ENCODE data around the gene TMPO. TPM values are rescaled to one million over a fixed set of nuclear protein-coding genes. Genes with fewer than 3 reads are reported as not detected.
"Not testable (repeated sequence)": the region's sequence is repeated elsewhere in the genome, so short reads cannot be mapped to it uniquely, and the experiment has no call there.

The TMPO gene
- polyA plus RNA-seq, 1 of the 3 experiments (the other 2 are of a cell fraction): 20.8 TPM

DNA sequence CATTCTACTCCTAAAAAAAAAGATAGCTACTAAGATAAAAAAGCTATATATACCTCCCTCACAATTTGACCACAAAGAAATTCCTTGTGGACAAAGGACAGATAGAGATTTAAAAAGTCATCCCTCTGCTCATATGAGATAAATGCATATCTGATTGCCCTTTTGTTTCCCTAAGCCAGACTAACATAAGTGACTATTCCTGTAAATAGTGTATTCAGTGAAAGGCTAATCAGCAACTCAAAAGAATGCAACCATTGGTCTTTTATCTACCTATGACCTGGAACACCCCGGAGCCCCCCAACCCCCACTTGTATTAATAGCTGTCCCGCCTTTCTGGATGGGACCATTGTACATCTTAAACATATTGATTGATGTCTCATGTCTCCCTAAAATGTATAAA, 6.3 kb upstream of the TMPO start:
- POLR2A ChIA-PET: no interaction called here
- no peak for DNase-seq
- Histone ChIP-seq H3K9me3 (no peaks in the 10 kb centered on the region), H2AFZ (ENCODE audit: low read depth) (no peak overlapping the region), H3K79me2 (ENCODE audit: insufficient read depth) (peaks cover 17% of the 10 kb centered on the region; the same call in 1 of the 2 replicates), H3K9me2 (no peaks in the 10 kb centered on the region), H3K4me1 (ENCODE audit: control insufficient read depth in 1 of 2, insufficient read depth in 2 of 2, low read depth in 1 of 2, low read length in 1 of 2) (peaks cover 0 to 5% of the 10 kb centered on the region in 2 experiments; a peak in 2 of 4 replicates), H3F3A (replicated peaks; ENCODE audit: insufficient read depth) (peaks cover 5% of the 10 kb centered on the region), H3K27ac (ENCODE audit: low read depth in 2 of 2, low read length in 1 of 2) (no peak overlapping the region), H3K36me3 (replicated peaks in 1 of 2; ENCODE audit: control insufficient read depth in 1 of 2, insufficient read depth in 2 of 2, low read length in 1 of 2) (no peaks in the 10 kb centered on the region), H3K9ac (no peak overlapping the region), H3K4me3 (ENCODE audit: low read depth in 2 of 2, low read length in 1 of 2) (no peak overlapping the region), H3K27me3 (ENCODE audit: insufficient read depth) (no peaks in the 10 kb centered on the region), H4K20me1 (ENCODE audit: insufficient read depth) (no peaks in the 10 kb centered on the region), H3K4me2 (no peak overlapping the region)
- CTCF ChIA-PET: interaction anchor here (0.6 to 1.8 kb wide), 3 partner anchors 18 to 57 kb away, joined by 3 to 6 read pairs (median 3); no protein-coding TSS in a partner anchor
- TF ChIP-seq EP300 (IDR thresholded peaks at IDR 0.05; ENCODE audit: borderline replicate concordance in 1 of 2, low read depth in 1 of 2, low read length in 1 of 2) (no peak), FOXJ3 (CRISPR knock-in tag; IDR thresholded peaks at IDR 0.05) (no peak), RCOR1 (IDR thresholded peaks at IDR 0.05; ENCODE audit: low read length) (no peak), IRF3 (IDR thresholded peaks at IDR 0.05; ENCODE audit: low read depth, low read length) (no peak), POLR2AphosphoS5 (IDR thresholded peaks at IDR 0.05; ENCODE audit: low read depth, low read length) (no peak), REST (IDR thresholded peaks at IDR 0.05; ENCODE audit: low read depth, low read length) (no peak), SIN3A (IDR thresholded peaks at IDR 0.05; ENCODE audit: borderline replicate concordance, low read depth, low read length) (no peak), YY1 (IDR thresholded peaks at IDR 0.05; ENCODE audit: low read depth) (no peak), TAF1 (IDR thresholded peaks at IDR 0.05; ENCODE audit: borderline replicate concordance, low read depth, low read length) (no peak), EZH2phosphoT487 (IDR thresholded peaks at IDR 0.05; ENCODE audit: borderline replicate concordance, low read depth) (no peak), GATA2 (CRISPR knock-in tag; IDR thresholded peaks at IDR 0.05) (no peak), SMC3 (IDR thresholded peaks at IDR 0.05; ENCODE audit: low read depth, low read length) (no peak), TCF12 (IDR thresholded peaks at IDR 0.05) (no peak), MXI1 (IDR thresholded peaks at IDR 0.05; ENCODE audit: low read depth, low read length) (no peak), ZBTB33 (IDR thresholded peaks at IDR 0.05; ENCODE audit: borderline replicate concordance, low read depth) (no peak), RXRA (IDR thresholded peaks at IDR 0.05; ENCODE audit: borderline replicate concordance, low read depth) (no peak)
- whole genome bisulfite sequencing (ENCODE audit: low lambda C conversion rate): 79% methylated on average over 2 of the region's 2 CpGs

- H3K27ac ChIP-seq (ENCODE audit: low read depth in 2 of 2, low read length in 1 of 2); H3K36me3 ChIP-seq (replicated peaks in 1 of 2; ENCODE audit: control insufficient read depth in 1 of 2, insufficient read depth in 2 of 2, low read length in 1 of 2); H2AFZ ChIP-seq (ENCODE audit: low read depth); H3K4me1 ChIP-seq (ENCODE audit: control insufficient read depth in 1 of 2, insufficient read depth in 2 of 2, low read depth in 1 of 2, low read length in 1 of 2); H3K9me2 ChIP-seq; POLR2A ChIA-PET; DNase-seq; H3K9me3 ChIP-seq; H3K9ac ChIP-seq; H3K27me3 ChIP-seq (ENCODE audit: insufficient read depth); H3K4me2 ChIP-seq; H3K4me3 ChIP-seq (ENCODE audit: low read depth in 2 of 2, low read length in 1 of 2); H4K20me1 ChIP-seq (ENCODE audit: insufficient read depth); H3F3A ChIP-seq (replicated peaks; ENCODE audit: insufficient read depth): not testable (repeated sequence)
- 98% methylated on average over 5 of the region's 5 CpGs for WGBS (ENCODE audit: low lambda C conversion rate)
- CTCF ChIA-PET: interaction anchor here (6.1 kb wide), 1 partner anchor 87 kb away, joined by 34 read pairs; no protein-coding TSS in a partner anchor
- H3K79me2 ChIP-seq (ENCODE audit: insufficient read depth): peaks cover 42% of the 10 kb centered on the region
These were observed 3.6 kb upstream of the TMPO start for GRCh38 chr12:98511806-98512205.
